GM12878 (cell line): Measurements from ENCODE around the gene PRDM16. TPM values are rescaled to one million over a fixed set of nuclear protein-coding genes. Genes with fewer than 3 reads are reported as not detected.

ENCODE experiments used
- ATAC-seq: fragments of 200-7000 bp; cut with Tn5 transposase; 3 replicates; pipeline ENCODE4 v1.9.1; 2020; ENCODE audit warnings: mild to moderate bottlenecking, moderate library complexity
- BruUV-seq: library from RNA; stranded (reverse); fragments of 400-500 nt; replicated peaks from 2 replicates; lab custom pipeline; 2021; lab: Mats Ljungman, UMichigan
- CTCF ChIA-PET: fragments of 300-600 bp; sonication (Branson Sonifier 250); formaldehyde crosslinking; extraction: SDS; loops from one replicate; lab custom pipeline; 2021; ENCODE audit warnings: inconsistent platforms; lab: Yijun Ruan, JAX
- POLR2A ChIA-PET: fragments of 350-600 bp; formaldehyde crosslinking; extraction: SDS; loops from one replicate; lab custom pipeline; 2021; ENCODE audit warnings: inconsistent platforms; lab: Charles Lee
- RAD21 ChIA-PET: fragments of 300-600 bp; sonication (Branson Sonifier 250); formaldehyde crosslinking; loops from one replicate; lab custom pipeline; 2023; ENCODE audit warnings: antibody characterized with exemption; ENCODE audit not compliant: unreplicated experiment; lab: Charles Lee
- SMC1A ChIA-PET: fragments of 300-600 bp; sonication (Branson Sonifier 250); formaldehyde crosslinking; loops from one replicate; lab custom pipeline; 2023; ENCODE audit not compliant: unreplicated experiment, uncharacterized antibody; lab: Charles Lee
- DNase-seq: peaks from one replicate; pipeline ENCODE4 v3.0.0-alpha.2; 2011; ENCODE audit warnings: low read depth, low spot score
- FAIRE-seq: peaks from 3 replicates; lab custom pipeline; 2011; peaks lifted over from hg19 to GRCh38; lab: Jason Lieb, UNC
- H2AFZ ChIP-seq: 2 replicates; pipeline ENCODE4 v1.6.0; 2011; ENCODE audit warnings: low read depth, low read length, control low read depth; ENCODE audit not compliant: control insufficient read depth
- H3K27ac ChIP-seq: 2 replicates; pipeline ENCODE4 v1.5.1; 2011; ENCODE audit warnings: control low read depth; ENCODE audit not compliant: control insufficient read depth, insufficient read depth
- H3K27me3 ChIP-seq, 2 experiments: replicated peaks in 1 of 2; 2 replicates each; pipeline versions ENCODE4 v1.6.0 to v1.6.1; 2011; ENCODE audit warnings: low read length in 1 of 2; ENCODE audit not compliant: control insufficient read depth in 2 of 2, insufficient read depth in 2 of 2
- H3K36me3 ChIP-seq, 2 experiments: 2 replicates each; pipeline ENCODE4 v1.5.1; 2011; ENCODE audit warnings: low read length in 1 of 2; ENCODE audit not compliant: control insufficient read depth in 2 of 2, insufficient read depth in 2 of 2
- H3K4me1 ChIP-seq: 2 replicates; pipeline ENCODE4 v1.6.1; 2011; ENCODE audit warnings: mild to moderate bottlenecking, low read length, moderate library complexity, mixed read lengths; ENCODE audit not compliant: control insufficient read depth, insufficient read depth
- H3K4me2 ChIP-seq: 2 replicates; pipeline ENCODE4 v1.6.0; 2011; ENCODE audit warnings: control low read depth; ENCODE audit not compliant: control insufficient read depth, insufficient read depth
- H3K4me3 ChIP-seq: fragments of 200-600 bp; sonication (generic); 2 replicates; pipeline ENCODE4 v1.5.1; 2016
- H3K79me2 ChIP-seq: 2 replicates; pipeline ENCODE4 v1.6.0; 2011; ENCODE audit warnings: low read length; ENCODE audit not compliant: control insufficient read depth, insufficient read depth
- H3K9ac ChIP-seq: 2 replicates; pipeline ENCODE4 v1.8.0; 2011; ENCODE audit warnings: low read length, control low read depth, mixed read lengths; ENCODE audit not compliant: control insufficient read depth, insufficient read depth
- H3K9me3 ChIP-seq: replicated peaks from 3 replicates; pipeline ENCODE4 v1.5.1; 2011; ENCODE audit warnings: mild to moderate bottlenecking, low read length; ENCODE audit not compliant: control insufficient read depth, insufficient read depth
- H4K20me1 ChIP-seq: 2 replicates; pipeline ENCODE4 v1.6.0; 2011; ENCODE audit not compliant: control insufficient read depth, insufficient read depth
- ETV6 ChIP-seq, 2 experiments: fragments of 450-650 bp in 1 of 2; IDR thresholded peaks in 1 of 2; conservative IDR thresholded peaks in 1 of 2; 2 replicates each; pipeline ENCODE4 v1.6.1; 2014; ENCODE audit warnings: antibody characterized with exemption in 1 of 2, borderline replicate concordance in 1 of 2, low read depth in 1 of 2, mild to moderate bottlenecking in 1 of 2, moderate library complexity in 1 of 2
- PAX5 ChIP-seq: IDR thresholded peaks from 2 replicates; pipeline ENCODE4 v1.6.1; 2011; ENCODE audit warnings: low read depth, low read length, borderline replicate concordance
- PBX3 ChIP-seq: IDR thresholded peaks from 2 replicates; pipeline ENCODE4 v1.6.1; 2011; ENCODE audit warnings: mild to moderate bottlenecking, low read depth, low read length, moderate library complexity; ENCODE audit not compliant: insufficient replicate concordance
- REST ChIP-seq: IDR thresholded peaks from 2 replicates; pipeline ENCODE4 v1.6.1; 2012; ENCODE audit warnings: mild to moderate bottlenecking, low read depth, low read length
- SUZ12 ChIP-seq: fragments of 200-600 bp; sonication (generic); IDR thresholded peaks from one replicate; pipeline ENCODE4 v1.6.1; 2018; ENCODE audit warnings: antibody characterized with exemption, mild to moderate bottlenecking; ENCODE audit not compliant: unreplicated experiment
- USF2 ChIP-seq: IDR thresholded peaks from 2 replicates; pipeline ENCODE4 v1.6.1; 2011; ENCODE audit warnings: low read depth, low read length, improper control_type of control experiment, borderline replicate concordance
- ZNF592 ChIP-seq: fragments of 450-650 bp; IDR thresholded peaks from 2 replicates; pipeline ENCODE4 v1.6.1; 2017; ENCODE audit warnings: mild to moderate bottlenecking, moderate library complexity
- ZZZ3 ChIP-seq: IDR thresholded peaks from 2 replicates; pipeline ENCODE4 v1.6.1; 2011; ENCODE audit warnings: low read depth; ENCODE audit not compliant: control insufficient read depth, insufficient read length
- WGBS: methylation state at CpG from one replicate; pipeline ENCODE4 v1.1.6; 2016; ENCODE audit warnings: low lambda C conversion rate; ENCODE audit not compliant: insufficient replicate concordance, insufficient coverage; ENCODE audit errors: missing lambda C conversion rate; 5-methylcytosine and 5-hydroxymethylcytosine counted together
- in situ Hi-C: fragments of 300-500 bp; cut with MboI; formaldehyde crosslinking; loops from 9 replicates; pipeline ENCODE4 v1.14.3; 2018; ENCODE audit warnings: mixed read lengths
- intact Hi-C: fragments of 100-400 bp; cut with micrococcal nuclease; formaldehyde crosslinking; loops from one replicate; pipeline ENCODE4 v1.14.2; 2022; ENCODE audit not compliant: unreplicated experiment
- polyA plus RNA-seq, 11 experiments: library from polyadenylated mRNA; depleted of rRNA in 4 of 11; unstranded in 6 of 11; stranded (reverse) in 5 of 11; fragments of >200 nt; fragmentation: Nextera tagmentation in 4 of 11; fragmentation: Illumina TruSeq in 1 of 11; extraction: Ambion mirVana in 4 of 11; extraction: Trizol in 1 of 11; gene quantifications; 1 replicate in 1 of 11; 2 replicates in 10 of 11; pipeline versions ENCODE4 v1.2.1 to v1.2.3, GENCODE V29; 2011 to 2016; ENCODE audit warnings: inconsistent platforms in 2 of 11, missing spikeins in 2 of 11, low read depth in 1 of 11
- total RNA-seq, 4 experiments: library from RNA; depleted of rRNA in 3 of 4; stranded (reverse); fragments of >200 nt in 3 of 4; fragmentation: Illumina TruSeq in 1 of 4; extraction: Trizol in 1 of 4; gene quantifications; 2 replicates each; pipeline versions ENCODE4 v1.2.1 to v1.2.3, GENCODE V29; 2013 to 2021

The PRDM16 gene
- total and polyA plus RNA-seq, 10 of the 15 experiments (the other 5 are each of a cell fraction or from before 2014, with no cell fraction given), result 0.03 TPM; not detected in 9

GRCh38 chr1:3398396-3399140 is 329.6 kb downstream of the PRDM16 start:
- no peaks in the 10 kb centered on the region for H4K20me1 ChIP-seq
- H2AFZ ChIP-seq, result no peak overlapping the region
- DNase-seq (no peak), ATAC-seq (no peak), FAIRE-seq (no peak)
- ChIA-PET CTCF (no interaction called here), RAD21 (no interaction called here), SMC1A (no interaction called here), POLR2A (no interaction called here)
- no peak overlapping the region for H3K4me2 ChIP-seq
- H3K4me1 ChIP-seq, result no peaks in the 10 kb centered on the region
- in situ Hi-C loops, result no loop called here
- BruUV-seq, result no TSS peak
- WGBS, result 45% methylated on average over 25 of the region's 25 CpGs
- no peaks in the 10 kb centered on the region for H3K36me3 ChIP-seq
- intact Hi-C loops, result no loop called here
- H3K4me3 ChIP-seq, result no peak overlapping the region
- no peaks in the 10 kb centered on the region for H3K79me2 ChIP-seq
- H3K9ac ChIP-seq, result no peak overlapping the region
- no peaks in the 10 kb centered on the region; a peak in 2 of 4 replicates for H3K27me3 ChIP-seq
- H3K27ac ChIP-seq, result no peak overlapping the region
- no peaks in the 10 kb centered on the region for H3K9me3 ChIP-seq
- TF ChIP-seq PAX5 (no peak), PBX3 (no peak), REST (no peak), ZNF592 (no peak), ETV6 (conservative IDR thresholded peaks at IDR 0.05 in 1 of 2, IDR thresholded peaks at IDR 0.05 in 1 of 2; ENCODE audit: borderline replicate concordance in 1 of 2, low read depth in 1 of 2) (no peak), SUZ12 (no peak), USF2 (no peak), ZZZ3 (no peak)
